Stimulated activated CD4-positive, alpha-beta T cell treated with anti-CD3 and anti-CD28 coated beads, Interleukin-15, amount 100 ng/mL, for 24 hours (primary cell): Measurements from ENCODE around the gene KCTD18.

ENCODE experiments used
- DNase-seq: peaks from one replicate; pipeline ENCODE4 v3.0.0-alpha.2; 2020

Gene KCTD18

DNA sequence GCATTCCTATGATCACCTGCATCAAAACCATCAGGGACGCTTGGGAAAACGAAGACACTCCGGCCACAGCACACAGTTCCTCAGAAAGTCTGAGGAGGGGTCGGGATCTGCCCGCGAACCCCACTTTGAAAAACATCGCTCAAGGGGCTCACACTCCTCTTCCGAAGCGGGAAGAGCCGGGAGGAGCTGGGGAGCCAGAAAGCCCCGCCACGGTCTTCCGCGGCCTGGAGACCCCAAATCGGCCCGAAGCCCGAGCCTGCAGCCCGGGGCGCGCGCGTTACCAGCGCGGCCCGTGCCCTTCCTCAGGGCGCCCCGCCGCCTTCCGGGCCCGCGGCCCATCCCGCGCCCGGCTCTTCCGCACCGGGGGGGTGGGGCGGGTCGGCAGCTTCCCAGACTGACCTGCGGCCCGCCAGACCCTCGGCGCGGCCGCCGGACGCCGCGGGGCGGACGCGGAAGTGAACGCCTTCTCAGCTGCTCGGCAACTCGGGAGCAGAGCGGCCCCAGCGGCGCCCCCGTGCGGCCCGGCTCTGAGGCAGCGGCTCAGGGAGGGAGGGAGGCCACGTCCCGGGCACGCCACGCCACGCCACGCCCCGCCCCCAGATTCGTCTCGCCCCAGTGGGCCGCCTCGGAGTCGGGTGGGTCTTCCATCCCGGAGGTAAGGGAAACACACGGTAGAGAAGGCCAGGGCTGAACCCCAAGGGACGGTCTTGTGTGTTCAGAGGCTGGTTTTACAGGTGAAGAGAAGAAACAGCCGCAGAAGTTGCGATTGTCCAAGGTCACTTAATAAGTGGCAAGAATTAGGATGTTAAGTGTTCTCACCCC lies at the start of gene KCTD18:
Gene KCTD18 (minus strand): TSS at position 457 of the 822 bp plus-strand sequence. CDS start 3,052 bp downstream, outside the sequence.
- DNase-seq, result peak; percentile 95

DNA sequence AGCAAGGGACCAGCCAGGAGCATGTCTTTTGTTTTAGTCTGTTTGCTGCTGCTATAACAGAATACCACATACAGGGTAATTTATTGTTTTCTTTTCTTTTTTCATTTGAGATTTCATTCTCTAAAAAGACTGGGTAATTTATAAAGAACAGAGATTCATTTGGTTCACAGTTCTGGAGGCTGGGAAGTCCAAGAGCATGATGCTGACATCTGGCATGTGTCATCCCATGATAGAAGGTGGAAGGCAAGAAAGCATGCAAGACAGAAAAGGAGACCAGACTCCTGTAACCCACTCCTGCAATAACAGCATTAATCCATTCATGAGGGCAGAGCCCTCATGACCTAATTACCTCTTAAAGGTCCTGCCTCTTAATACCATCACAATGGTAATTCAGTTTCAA lies 30.9 kb upstream of the KCTD18 start:
- no peak for DNase-seq

- DNase-seq, result no peak
These were observed 28.3 kb upstream of the KCTD18 start for GRCh38 chr2:200538139-200538538.

DNA sequence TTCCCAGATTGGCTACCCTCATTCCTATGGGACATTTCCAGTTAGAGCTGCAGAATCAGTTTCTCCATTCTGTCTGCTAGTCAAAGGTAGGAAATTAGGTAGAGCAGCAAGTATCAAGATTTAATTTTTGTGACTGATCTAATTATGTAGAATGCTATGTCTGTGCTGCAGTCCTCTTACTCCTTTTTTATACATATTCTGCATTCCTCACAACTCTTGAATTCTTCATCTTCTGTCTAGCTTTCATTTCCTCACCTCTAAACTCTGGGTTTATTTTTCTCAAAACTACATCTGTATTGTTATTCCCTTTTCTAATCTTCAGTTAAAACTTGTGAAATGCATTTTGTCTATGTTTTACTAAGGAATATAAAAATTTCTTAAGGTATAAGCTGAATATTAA lies 24.7 kb upstream of the KCTD18 start:
- DNase-seq, result no peak

GRCh38 chr2:200533754-200534153 lies 23.9 kb upstream of the KCTD18 start:
- no peak for DNase-seq

GRCh38 chr2:200528228-200528627 lies 18.4 kb upstream of the KCTD18 start:
- DNase-seq, result no peak

- peak; percentile 98 for DNase-seq
These were observed 16.2 kb upstream of the KCTD18 start, which contains the start of gene SGO2 for GRCh38 chr2:200525882-200526651. TSS of gene SGO2 (plus strand) at chr2:200526207. CDS start at chr2:200532976, 6,769 bp downstream.

GRCh38 chr2:200525551-200525881 lies 15.6 kb upstream of the KCTD18 start:
- DNase-seq, result no peak

DNA sequence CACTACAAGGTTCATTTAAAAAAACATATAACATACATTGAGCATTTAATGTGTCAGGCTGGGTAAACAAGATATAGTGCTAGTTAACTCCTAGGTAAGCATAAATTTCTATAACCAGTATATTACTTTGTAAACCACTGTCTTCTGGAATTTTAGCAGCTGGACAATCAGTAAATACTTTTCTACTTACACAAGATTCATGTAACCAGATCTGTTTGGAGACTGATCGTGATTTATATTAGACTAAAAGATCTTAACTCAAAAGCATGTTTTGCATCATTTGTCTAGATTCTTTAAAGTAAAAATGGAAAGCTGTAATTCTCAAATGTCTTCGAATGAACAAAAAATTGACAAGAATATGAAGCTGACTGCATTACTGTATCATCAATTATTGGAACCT lies 15.2 kb upstream of the KCTD18 start:
- DNase-seq, result no peak

- DNase-seq, result no peak
These were observed 13.7 kb upstream of the KCTD18 start for GRCh38 chr2:200523604-200524003.

DNA sequence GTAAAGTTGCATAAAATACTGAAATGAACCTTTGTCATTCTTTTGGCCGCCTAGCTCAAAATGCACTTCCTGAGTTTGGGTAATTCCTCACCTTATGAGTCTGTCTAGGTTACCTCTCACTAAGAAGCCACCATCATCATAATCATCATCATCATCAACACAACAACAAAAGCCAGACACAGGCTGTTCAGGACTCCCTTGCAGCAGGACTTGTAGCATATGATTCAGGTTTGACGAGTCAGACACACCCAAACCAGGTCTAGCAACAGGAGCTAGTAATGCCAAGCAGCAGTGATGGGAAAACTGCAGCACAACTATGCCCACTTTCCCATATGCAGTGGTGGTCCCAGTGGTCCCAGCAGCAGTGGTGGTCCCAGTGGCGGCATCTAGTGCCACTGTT lies 13.3 kb upstream of the KCTD18 start:
- DNase-seq, result no peak

- no peak for DNase-seq
These were observed 5.3 kb upstream of the KCTD18 start for GRCh38 chr2:200515155-200515554.

DNA sequence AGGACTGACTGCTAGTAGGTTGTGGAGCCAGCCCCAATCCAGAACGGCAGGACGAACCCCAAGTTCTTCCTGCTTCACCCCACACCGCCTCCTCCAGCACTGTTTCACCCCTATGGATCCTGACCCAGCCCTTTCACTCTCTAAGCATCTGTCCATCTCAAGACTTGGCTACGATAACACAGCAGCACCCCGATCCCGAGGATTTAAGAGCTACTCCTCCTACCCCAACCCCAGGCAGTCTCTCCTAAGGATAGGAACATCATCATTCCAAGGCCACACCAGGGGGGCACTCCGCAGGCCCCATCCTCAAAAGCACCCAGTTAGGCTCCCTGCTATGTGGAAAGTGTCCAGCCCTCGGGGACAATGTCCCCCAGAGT lies 645 bp downstream of the KCTD18 start:
- DNase-seq, result peak; percentile 7

DNA sequence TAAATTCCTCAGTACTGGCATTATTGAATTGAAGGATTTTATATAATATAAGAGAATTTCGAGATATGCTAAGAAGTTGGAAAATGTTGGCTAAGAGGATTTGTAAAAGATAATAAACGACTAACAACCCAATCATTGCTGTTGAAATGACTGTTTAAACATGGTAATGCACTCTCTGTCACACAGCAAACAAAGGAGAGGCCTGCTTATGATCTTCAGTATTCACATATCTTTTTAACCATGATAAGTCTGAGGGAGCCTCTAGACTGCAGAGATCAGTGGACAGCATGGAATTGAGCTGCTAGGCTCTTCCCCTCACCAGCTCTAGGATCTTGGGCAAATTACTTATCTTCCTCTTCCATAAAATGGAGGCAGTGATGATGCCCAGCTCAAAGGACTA lies 2.7 kb downstream of the KCTD18 start:
- no peak for DNase-seq

- DNase-seq, result no peak
These were observed 3.2 kb downstream of the KCTD18 start for GRCh38 chr2:200506679-200507078.

DNA sequence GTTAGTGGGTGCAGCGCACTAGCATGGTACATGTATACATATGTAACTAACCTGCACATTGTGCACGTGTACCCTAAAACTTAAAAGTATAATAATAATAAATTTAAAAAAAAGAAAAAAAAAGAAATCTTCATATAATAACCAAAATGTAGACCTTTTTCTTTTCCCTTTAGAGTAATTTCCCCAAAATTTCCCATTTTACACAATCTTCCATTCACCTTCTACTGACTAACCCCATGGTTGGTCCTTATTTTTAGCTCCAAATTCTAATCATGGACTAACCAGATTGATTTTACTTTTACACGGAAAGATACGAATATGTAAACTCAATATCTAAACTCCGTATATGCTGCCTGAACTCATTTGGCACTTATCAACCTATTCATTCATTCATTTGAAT lies 7.7 kb downstream of the KCTD18 start:
- DNase-seq, result no peak

DNA sequence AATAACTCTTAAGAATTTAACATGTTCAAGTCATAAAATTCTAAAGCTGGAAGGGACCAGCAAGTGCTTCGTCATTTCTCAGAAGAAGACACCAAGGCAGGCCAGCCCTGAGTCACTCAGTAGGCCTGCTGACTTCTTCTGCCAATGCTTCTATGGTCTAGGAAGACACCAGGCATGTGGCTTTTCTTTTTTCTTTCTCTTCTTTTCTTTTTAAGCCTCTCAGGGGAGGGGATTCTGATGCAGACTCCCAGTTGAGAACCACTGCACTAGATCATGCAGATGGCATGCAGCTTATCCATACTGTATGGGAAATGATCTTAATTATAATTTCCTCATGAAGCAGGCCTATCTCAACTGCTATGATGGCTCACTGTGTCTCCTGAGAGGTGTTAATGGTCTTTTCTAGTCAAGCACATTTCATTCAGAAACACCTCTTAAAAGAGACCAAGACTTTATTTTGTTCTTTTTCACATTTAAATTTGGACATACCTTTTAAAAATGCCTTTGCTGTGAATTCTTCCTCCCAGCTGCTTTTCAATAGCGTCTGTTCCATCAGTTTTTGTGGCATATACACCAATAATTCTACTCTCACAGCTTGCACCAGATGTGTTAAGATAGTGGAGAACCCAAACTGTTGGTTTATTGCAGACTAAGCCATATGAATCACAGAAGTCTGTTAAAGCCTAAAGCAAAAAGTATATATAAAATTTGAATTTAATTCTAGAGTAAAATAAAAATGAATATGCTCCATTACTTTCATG lies 11.3 kb downstream of the KCTD18 start:
- DNase-seq, result no peak

DNA sequence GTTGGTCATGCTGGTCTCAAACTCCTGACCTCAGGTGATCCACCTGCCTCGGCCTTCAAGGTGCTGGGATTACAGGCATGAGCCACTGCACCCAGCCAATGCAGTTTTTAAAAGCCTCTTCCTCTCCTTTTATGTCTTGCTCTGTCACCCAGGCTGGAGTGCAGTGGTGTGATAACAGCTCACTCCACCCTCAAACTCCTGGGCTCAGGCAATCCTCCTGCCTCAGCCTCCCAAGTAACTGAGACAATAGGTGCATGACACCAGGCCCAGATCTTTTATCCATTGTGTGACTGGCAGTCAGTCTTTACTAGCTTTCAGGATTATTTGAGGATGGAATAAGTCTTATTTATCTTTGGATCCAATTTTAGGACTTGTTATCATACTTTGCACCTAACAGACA lies 13.2 kb downstream of the KCTD18 start:
- DNase-seq, result no peak

DNA sequence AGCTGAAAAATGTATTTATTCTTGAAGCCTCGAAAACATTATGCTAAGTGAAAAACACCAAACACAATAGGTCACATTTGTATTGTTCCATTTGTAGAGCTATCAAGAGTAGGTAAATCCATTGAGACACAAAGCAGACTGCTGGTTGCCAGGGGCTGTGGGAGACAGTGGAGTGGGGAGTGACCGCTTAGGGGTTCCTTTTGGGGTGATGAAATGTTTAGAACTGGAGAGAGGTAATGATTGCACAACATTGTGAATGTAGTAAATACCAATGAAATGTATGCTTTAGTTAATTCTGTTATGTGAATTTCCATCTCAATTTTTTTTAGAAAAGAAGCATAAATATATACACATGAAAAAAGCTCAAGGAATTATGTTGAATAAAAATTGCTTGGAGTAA lies 15.8 kb downstream of the KCTD18 start:
- no peak for DNase-seq

DNA sequence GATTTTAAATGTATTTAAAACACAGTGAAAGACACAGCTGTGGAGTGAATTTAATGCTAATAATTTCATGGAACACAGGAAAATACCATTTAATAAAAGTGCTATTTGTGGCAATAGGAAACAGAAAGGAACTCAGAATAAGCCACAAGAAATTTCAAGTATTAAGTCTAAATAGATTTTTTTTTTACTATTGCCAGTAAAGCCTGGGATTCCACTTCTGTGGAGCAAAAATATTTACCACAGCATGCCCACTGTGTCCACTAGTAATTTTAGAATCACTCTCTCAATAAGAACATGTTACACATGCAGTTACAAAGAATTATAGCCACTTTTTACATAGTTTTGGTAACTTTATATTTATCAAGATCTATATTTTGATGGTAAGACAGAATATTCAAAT lies 17.2 kb downstream of the KCTD18 start:
- DNase-seq, result no peak

- no peak for DNase-seq
These were observed 19.9 kb downstream of the KCTD18 start for GRCh38 chr2:200490001-200490400.

GRCh38 chr2:200488169-200488568 lies 21.7 kb downstream of the KCTD18 start:
- DNase-seq, result no peak

DNA sequence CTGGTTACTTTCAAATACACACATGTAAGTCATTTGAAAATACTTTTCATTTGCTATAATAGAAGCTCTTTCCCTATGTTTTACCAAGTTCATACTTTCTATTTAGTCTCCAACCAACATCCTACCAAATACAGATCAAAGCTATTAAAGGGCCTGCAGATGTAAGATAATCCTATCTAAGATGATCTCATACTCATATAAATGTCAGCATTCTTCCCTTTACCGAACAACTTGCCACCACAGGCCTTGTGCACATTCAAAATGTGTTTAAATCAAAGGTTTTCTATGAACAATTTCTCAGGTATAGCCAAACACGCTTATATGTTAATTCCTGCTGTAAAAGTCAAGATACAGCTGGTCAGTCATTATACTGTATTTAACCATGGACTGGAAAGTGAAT lies 23.3 kb downstream of the KCTD18 start:
- DNase-seq, result no peak

GRCh38 chr2:200484934-200485333 lies 24.9 kb downstream of the KCTD18 start:
- DNase-seq, result no peak
